GM21360 (cell line): ENCODE results near the gene MDFIC.
A peak's percentile ranks its signal among the peaks of the same experiment; 100 is the strongest.

Experiments
- ATAC-seq: cut with Tn5 transposase; IDR thresholded peaks from one replicate; pipeline ENCODE4 v1.9.1; 2021; ENCODE audit warnings: mild to moderate bottlenecking, moderate library complexity; ENCODE audit not compliant: unreplicated experiment

MDFIC gene

GRCh38 chr7:114944745-114945625 lies 23.1 kb downstream of the MDFIC start:
- no peak for ATAC-seq

- no peak for ATAC-seq
These were observed 27.3 kb downstream of the MDFIC start for GRCh38 chr7:114949231-114949630.

- no peak for ATAC-seq
These were observed 30.4 kb downstream of the MDFIC start for GRCh38 chr7:114952296-114952695.

GRCh38 chr7:114953724-114954123 lies 31.8 kb downstream of the MDFIC start:
- ATAC-seq, result no peak

GRCh38 chr7:114956702-114957101 lies 34.8 kb downstream of the MDFIC start:
- peak; percentile 46 for ATAC-seq

- ATAC-seq, result no peak
These were observed 35.5 kb downstream of the MDFIC start for GRCh38 chr7:114957444-114957843.

GRCh38 chr7:114959931-114960330 lies 38.0 kb downstream of the MDFIC start:
- peak; percentile 74 for ATAC-seq

- no peak for ATAC-seq
These were observed 40.5 kb downstream of the MDFIC start for GRCh38 chr7:114962441-114962840.

GRCh38 chr7:114966156-114966555 lies 44.3 kb downstream of the MDFIC start:
- no peak for ATAC-seq

- ATAC-seq, result no peak
These were observed 47.2 kb downstream of the MDFIC start for GRCh38 chr7:114969096-114969495.

GRCh38 chr7:114970308-114970707 lies 48.4 kb downstream of the MDFIC start:
- no peak for ATAC-seq

GRCh38 chr7:114970732-114971131 lies 48.8 kb downstream of the MDFIC start:
- no peak for ATAC-seq

GRCh38 chr7:114972567-114972966 lies 50.7 kb downstream of the MDFIC start:
- ATAC-seq, result no peak

GRCh38 chr7:114973147-114973546 lies 51.3 kb downstream of the MDFIC start:
- no peak for ATAC-seq

- ATAC-seq, result no peak
These were observed 53.5 kb downstream of the MDFIC start for GRCh38 chr7:114975401-114975800.

GRCh38 chr7:114976666-114977065 lies 54.8 kb downstream of the MDFIC start:
- ATAC-seq, result no peak

- no peak for ATAC-seq
These were observed 55.4 kb downstream of the MDFIC start for GRCh38 chr7:114977277-114977676.

GRCh38 chr7:114979388-114979787 lies 57.5 kb downstream of the MDFIC start:
- ATAC-seq, result peak; percentile 51

- no peak for ATAC-seq
These were observed 58.1 kb downstream of the MDFIC start for GRCh38 chr7:114979803-114980507.

GRCh38 chr7:114981323-114981722 lies 59.4 kb downstream of the MDFIC start:
- ATAC-seq, result no peak

GRCh38 chr7:114985116-114985715 lies 63.3 kb downstream of the MDFIC start:
- no peak for ATAC-seq
